Heart left ventricle (tissue), 16 donors: ENCODE results near the gene USP7. TPM values are rescaled to one million over a fixed set of nuclear protein-coding genes. Genes with fewer than 3 reads are reported as not detected.
"Not testable (repeated sequence)": the region's sequence is repeated elsewhere in the genome, so short reads cannot be mapped to it uniquely, and the experiment has no call there.

Source experiments
- ATAC-seq, 4 donors: fragments of 200-7000 bp; cut with Tn5 transposase; one replicate each; pipeline ENCODE4 v1.9.1; 2020 to 2022; ENCODE audit warnings: moderate library complexity in 4 of 4, mild to moderate bottlenecking in 3 of 4, moderate number of reproducible peaks in 1 of 4
- DNase-seq, 5 donors: peaks; one replicate each; pipeline ENCODE4 v3.0.0-alpha.2; 2020
- H3K27ac ChIP-seq, 12 donors: fragments of 200-600 bp; sonication (generic) in 4 of 12; one replicate each; pipeline versions ENCODE4 v1.5.0 to v1.8.0; 2016 to 2022; ENCODE audit warnings: mild to moderate bottlenecking in 2 of 12
- H3K27me3 ChIP-seq, 9 donors: fragments of 200-600 bp; sonication (generic) in 2 of 9; one replicate each; pipeline versions ENCODE4 v1.5.1 to v1.8.0; 2016 to 2022; ENCODE audit warnings: mild to moderate bottlenecking in 3 of 9
- H3K36me3 ChIP-seq, 9 donors: fragments of 200-600 bp; sonication (generic) in 2 of 9; one replicate each; pipeline versions ENCODE4 v1.5.0 to v1.8.0; 2018 to 2022; ENCODE audit warnings: mild to moderate bottlenecking in 2 of 9
- H3K4me1 ChIP-seq, 12 donors: fragments of 200-600 bp; sonication (generic) in 4 of 12; one replicate each; pipeline versions ENCODE4 v1.5.0 to v1.8.0; 2016 to 2022; ENCODE audit warnings: mild to moderate bottlenecking in 3 of 12
- H3K4me3 ChIP-seq, 12 donors: fragments of 200-600 bp; sonication (generic) in 4 of 12; one replicate each; pipeline versions ENCODE4 v1.5.0 to v1.8.0; 2017 to 2022; ENCODE audit warnings: mild to moderate bottlenecking in 9 of 12, moderate library complexity in 4 of 12
- H3K9me3 ChIP-seq, 12 donors: fragments of 200-600 bp; sonication (generic) in 4 of 12; one replicate each; pipeline versions ENCODE4 v1.5.0 to v1.8.0; 2016 to 2022; ENCODE audit warnings: mild to moderate bottlenecking in 1 of 12
- CTCF ChIP-seq, 12 donors: fragments of 200-600 bp; sonication (generic) in 4 of 12; IDR thresholded peaks; one replicate each; pipeline versions ENCODE4 v1.5.0 to v1.8.0; 2018 to 2022; ENCODE audit warnings: antibody characterized with exemption in 12 of 12, mild to moderate bottlenecking in 5 of 12
- POLR2A ChIP-seq, 2 donors: fragments of 450-650 bp; IDR thresholded peaks; one replicate each; pipeline ENCODE4 v1.6.1; 2017; ENCODE audit warnings: antibody characterized with exemption in 2 of 2, mild to moderate bottlenecking in 2 of 2, moderate library complexity in 2 of 2
- WGBS, 4 donors: extraction: QIAGEN DNeasy Blood & Tissue Kit in 2 of 4; methylation state at CpG; one replicate each; pipeline versions ENCODE4 v1.1.5 to v1.1.7; 2013 to 2018; 5-methylcytosine and 5-hydroxymethylcytosine counted together
- intact Hi-C, 10 donors: fragments of 100-400 bp; cut with DNase I; formaldehyde crosslinking; loops; one replicate each; pipeline versions ENCODE4 v1.11.1 to v1.14.2; 2022
- polyA plus RNA-seq, 2 donors: library from polyadenylated mRNA; stranded (reverse); fragments of 200-250 nt; gene quantifications; one replicate each; pipeline ENCODE4 v1.2.3, GENCODE V29; 2013
- total RNA-seq, 9 donors: library from RNA; depleted of rRNA in 2 of 9; stranded (reverse); fragments of >200 nt in 2 of 9; fragmentation: NEBNext Ultra II Directional in 3 of 9; extraction: Animal tissue kit (Norgen Biotek cat#: 25700) in 3 of 9; gene quantifications; one replicate each; pipeline versions ENCODE4 v1.1.0 to v1.2.4, GENCODE V29; 2016 to 2023
- donor health status: ischemic (EF 13 %, LVEDD 7.1; RV severe dilation, severe dysfunction).
- donor health status: healthy with polysubstance abuse.
- donor health status: DM: no; HTN: yes; CAD: no.
- donor health status: DM: no; HTN: no; CAD: no.
- donor health status: ischemic (EF 25% LVEDD 6.9; RV normal size, moderate dysfunction).
- donor health status: ischemic (EF 25% LVEDD 5.7; RV mildly dilated, moderate dysfunction).
- donor health status: healthy.
- donor health status: DM: yes; HTN: yes; CAD: no.
- donor health status: ischemic (EF 35%, LVEDD 5.7; RV mildly dilated, moderate dysfunction).
- donor health status: nonischemic (EF 11% LVEDD 7.7; RV severe dilation, severe dysfunction).
- donor health status: DM: yes; HTN: yes; CAD: no.
- donor health status: PGD.
- donor health status: ischemic (EF 29% LVEDD 5.4; RV normal size, mild dysfunction).
- donor health status: nonischemic (EF 23%, LVEDD 6.1; RV moderate dilation, normal function).

The USP7 gene
- total and polyA plus RNA-seq, 11 donors: 20.3 to 86.5 (median 66.2) TPM

- 72 to 74% (median 73%) methylated on average over 17 to 18 of the region's 18 CpGs for WGBS, 4 donors
- Histone ChIP-seq H3K4me1 (peaks cover 0 to 11% (median 7%) of the 10 kb centered on the region in 12 donors), H3K4me3 (no peak overlapping the region), H3K36me3 (peaks cover 0 to 97% (median 90%) of the 10 kb centered on the region in 9 donors), H3K9me3 (no peaks in the 10 kb centered on the region), H3K27me3 (no peaks in the 10 kb centered on the region), H3K27ac (no peak overlapping the region)
- intact Hi-C loops: no loop called here
- ATAC-seq: no peak
- no peak for DNase-seq
- no peak for TF ChIP-seq POLR2A (IDR thresholded peaks at IDR 0.05)
- no peak for TF ChIP-seq CTCF (IDR thresholded peaks at IDR 0.05)
Measured at GRCh38 chr16:8919089-8919933, 44.4 kb downstream of the USP7 start.

GRCh38 chr16:8917336-8917735 lies 46.4 kb downstream of the USP7 start:
- DNase-seq, intact Hi-C loops, ATAC-seq, H3K27me3 ChIP-seq, H3K9me3 ChIP-seq, H3K4me1 ChIP-seq, H3K4me3 ChIP-seq, H3K27ac ChIP-seq: not testable (repeated sequence)
- H3K36me3 ChIP-seq: peaks cover 0 to 100% (median 100%) of the 10 kb centered on the region in 9 donors
- WGBS, 4 donors: 94 to 98% (median 97%) methylated on average over 10 of the region's 10 CpGs

GRCh38 chr16:8916541-8917225 lies 47.0 kb downstream of the USP7 start:
- no peak for TF ChIP-seq CTCF (IDR thresholded peaks at IDR 0.05)
- TF ChIP-seq POLR2A (IDR thresholded peaks at IDR 0.05): no peak
- no peak for ATAC-seq
- intact Hi-C loops: no loop called here
- Histone ChIP-seq H3K27me3 (no peaks in the 10 kb centered on the region), H3K4me1 (no peaks in the 10 kb centered on the region), H3K9me3 (no peaks in the 10 kb centered on the region), H3K27ac (no peak overlapping the region), H3K4me3 (no peak overlapping the region), H3K36me3 (peaks cover 1 to 100% (median 100%) of the 10 kb centered on the region in 9 donors)
- 88 to 92% (median 90%) methylated on average over 5 of the region's 5 CpGs for WGBS, 4 donors
- DNase-seq: no peak

- Histone ChIP-seq H3K4me1 (no peaks in the 10 kb centered on the region), H3K36me3 (peaks cover 3 to 100% (median 98%) of the 10 kb centered on the region in 9 donors), H3K27ac (no peak overlapping the region), H3K9me3 (no peaks in the 10 kb centered on the region), H3K4me3 (no peak overlapping the region), H3K27me3 (no peaks in the 10 kb centered on the region)
- DNase-seq (no peak), ATAC-seq (no peak)
- intact Hi-C loops: no loop called here
- TF ChIP-seq POLR2A (IDR thresholded peaks at IDR 0.05) (no peak), CTCF (IDR thresholded peaks at IDR 0.05) (no peak)
- WGBS, 4 donors: 90 to 95% (median 90%) methylated on average over 7 of the region's 7 CpGs
Measured at GRCh38 chr16:8915722-8916301, 47.9 kb downstream of the USP7 start.
